Measurements from ENCODE around the gene ANKRD33B.

DNA sequence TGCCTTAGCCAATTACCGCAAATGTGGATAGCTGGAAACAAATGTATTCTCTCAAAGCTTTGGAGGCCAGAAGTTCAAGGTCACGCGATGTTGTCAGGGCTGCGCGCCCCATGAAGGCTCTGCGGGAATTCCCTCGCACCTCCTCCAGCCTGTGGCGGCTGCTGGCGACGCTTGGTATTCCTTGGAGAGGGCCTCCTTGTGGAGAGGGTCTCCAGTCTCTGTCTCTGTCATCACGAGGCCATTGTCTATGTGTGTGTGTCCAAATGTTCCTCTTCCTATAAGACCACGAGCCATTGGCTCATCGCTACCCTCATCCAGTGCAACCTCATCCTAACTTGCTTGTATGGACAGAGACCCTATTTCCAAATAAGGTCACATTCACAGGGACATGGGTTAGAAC is 97.5 kb downstream of the ANKRD33B start:
- TF ChIP-seq, protein P1, sequence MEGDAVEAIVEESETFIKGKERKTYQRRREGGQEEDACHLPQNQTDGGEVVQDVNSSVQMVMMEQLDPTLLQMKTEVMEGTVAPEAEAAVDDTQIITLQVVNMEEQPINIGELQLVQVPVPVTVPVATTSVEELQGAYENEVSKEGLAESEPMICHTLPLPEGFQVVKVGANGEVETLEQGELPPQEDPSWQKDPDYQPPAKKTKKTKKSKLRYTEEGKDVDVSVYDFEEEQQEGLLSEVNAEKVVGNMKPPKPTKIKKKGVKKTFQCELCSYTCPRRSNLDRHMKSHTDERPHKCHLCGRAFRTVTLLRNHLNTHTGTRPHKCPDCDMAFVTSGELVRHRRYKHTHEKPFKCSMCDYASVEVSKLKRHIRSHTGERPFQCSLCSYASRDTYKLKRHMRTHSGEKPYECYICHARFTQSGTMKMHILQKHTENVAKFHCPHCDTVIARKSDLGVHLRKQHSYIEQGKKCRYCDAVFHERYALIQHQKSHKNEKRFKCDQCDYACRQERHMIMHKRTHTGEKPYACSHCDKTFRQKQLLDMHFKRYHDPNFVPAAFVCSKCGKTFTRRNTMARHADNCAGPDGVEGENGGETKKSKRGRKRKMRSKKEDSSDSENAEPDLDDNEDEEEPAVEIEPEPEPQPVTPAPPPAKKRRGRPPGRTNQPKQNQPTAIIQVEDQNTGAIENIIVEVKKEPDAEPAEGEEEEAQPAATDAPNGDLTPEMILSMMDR (IDR thresholded peaks at IDR 0.05) = no peak
- TF ChIP-seq POLR2A (IDR thresholded peaks at IDR 0.05) = no peak
